ENCODE results near the gene GABRR1. TPM values are rescaled to one million over a fixed set of nuclear protein-coding genes. Genes with fewer than 3 reads are reported as not detected.

The GABRR1 gene
- total RNA-seq: not detected

GRCh38 chr6:89217299-89217910, at the start of gene GABRR1:
TSS of gene GABRR1 (minus strand) at chr6:89217358. CDS start at chr6:89217322, 36 bp downstream.
- DNase-seq (no peak), ATAC-seq (replicated peaks in 1 of 2) (no peak)
- H3K4me1 Mint-ChIP-seq (ENCODE audit: low read depth): no peaks in the 10 kb centered on the region
- H3K9me3 Mint-ChIP-seq: no peaks in the 10 kb centered on the region
- no peak within 1 kb of the TSS for H3K27ac Mint-ChIP-seq
- no peak within 1 kb of the TSS for H3K4me3 Mint-ChIP-seq
- peaks cover 9% of the 10 kb centered on the region for H3K27me3 Mint-ChIP-seq (ENCODE audit: low read depth)
- no peaks in the 10 kb centered on the region for H3K36me3 Mint-ChIP-seq (ENCODE audit: insufficient read depth in 2 of 2)

DNA sequence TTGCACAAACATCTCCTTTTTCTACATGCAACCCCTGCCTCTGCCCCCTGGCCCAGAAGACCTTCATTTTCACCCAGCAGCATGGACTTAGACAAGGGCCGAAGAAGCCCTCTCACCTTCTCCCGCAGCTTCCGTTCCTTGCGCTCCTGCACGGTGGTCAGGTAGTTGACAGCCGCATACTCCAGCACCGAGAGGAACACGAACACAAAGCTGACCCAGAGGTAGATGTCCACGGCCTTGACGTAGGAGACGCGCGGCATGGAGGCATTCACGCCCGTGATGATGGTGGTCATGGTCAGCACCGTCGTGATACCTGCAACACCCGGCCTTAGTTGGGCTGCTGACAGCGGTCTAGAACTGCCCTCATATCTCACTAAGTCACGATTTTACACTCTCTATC, 47.1 kb upstream of the GABRR1 start:
- Mint-ChIP-seq H3K4me3 (no peak overlapping the region), H3K27ac (no peak overlapping the region), H3K36me3 (ENCODE audit: insufficient read depth in 2 of 2) (no peaks in the 10 kb centered on the region), H3K27me3 (ENCODE audit: low read depth) (no peaks in the 10 kb centered on the region), H3K4me1 (ENCODE audit: low read depth) (peaks cover 7% of the 10 kb centered on the region), H3K9me3 (no peaks in the 10 kb centered on the region)
- no peak for ATAC-seq (replicated peaks in 1 of 2)
- DNase-seq: no peak

DNA sequence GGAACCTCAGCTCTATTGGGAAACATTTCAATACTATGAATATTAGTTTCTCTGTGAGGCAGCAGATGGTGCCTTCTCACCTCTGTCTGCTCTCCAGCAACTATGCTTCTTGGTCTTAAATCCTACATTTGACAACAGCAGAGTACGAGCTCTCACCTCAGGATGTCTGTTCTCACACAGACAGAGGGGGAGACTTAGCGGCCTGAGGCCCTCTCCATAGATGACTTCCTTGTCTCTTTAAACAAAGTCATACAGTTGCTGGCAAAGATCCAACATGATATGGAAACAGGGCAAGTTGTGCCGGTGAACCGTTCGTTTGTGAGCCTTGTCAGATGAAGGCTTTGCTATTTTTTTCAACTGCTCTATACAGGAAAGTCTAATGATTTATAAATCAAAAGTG, 43.7 kb upstream of the GABRR1 start:
- Mint-ChIP-seq H3K27ac (no peak overlapping the region), H3K9me3 (no peaks in the 10 kb centered on the region), H3K4me3 (no peak overlapping the region), H3K36me3 (ENCODE audit: insufficient read depth in 2 of 2) (no peaks in the 10 kb centered on the region), H3K4me1 (ENCODE audit: low read depth) (peaks cover 7% of the 10 kb centered on the region), H3K27me3 (ENCODE audit: low read depth) (no peaks in the 10 kb centered on the region)
- DNase-seq (no peak), ATAC-seq (replicated peaks in 1 of 2) (no peak)

DNA sequence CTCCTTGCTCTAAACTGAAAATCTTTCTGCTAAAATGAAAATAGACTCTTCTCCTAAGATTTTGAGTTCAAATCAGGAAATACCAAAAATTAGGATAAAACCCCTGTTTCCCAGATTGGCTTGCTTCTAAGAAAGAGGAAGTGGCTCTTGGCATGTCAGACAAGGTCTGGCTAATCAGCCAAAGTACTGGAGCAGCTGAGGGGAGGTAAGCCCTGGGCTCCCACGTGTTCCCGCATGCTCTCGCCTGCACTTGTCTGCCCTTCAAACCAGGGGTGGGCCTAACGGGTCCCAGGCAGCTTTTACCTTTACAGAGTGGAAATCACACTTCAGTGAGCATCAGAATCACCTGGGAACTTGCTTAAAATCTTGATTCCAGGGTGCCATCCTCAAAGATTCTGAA, 43.2 kb upstream of the GABRR1 start:
- H3K4me3 Mint-ChIP-seq: no peak overlapping the region
- no peak for DNase-seq
- ATAC-seq (replicated peaks in 1 of 2): no peak

GRCh38 chr6:89258912-89259311, 41.8 kb upstream of the GABRR1 start:
- Mint-ChIP-seq H3K27ac (no peak overlapping the region), H3K9me3 (no peaks in the 10 kb centered on the region), H3K4me1 (ENCODE audit: low read depth) (peaks cover 7% of the 10 kb centered on the region), H3K27me3 (ENCODE audit: low read depth) (no peaks in the 10 kb centered on the region), H3K4me3 (no peak overlapping the region), H3K36me3 (ENCODE audit: insufficient read depth in 2 of 2) (no peaks in the 10 kb centered on the region)
- DNase-seq (no peak), ATAC-seq (replicated peaks in 1 of 2) (no peak)

More for the DNA sequence above, 43.2 kb upstream of the GABRR1 start:
- Mint-ChIP-seq H3K27ac (no peak overlapping the region), H3K4me1 (ENCODE audit: low read depth) (peaks cover 7% of the 10 kb centered on the region), H3K36me3 (ENCODE audit: insufficient read depth in 2 of 2) (no peaks in the 10 kb centered on the region), H3K9me3 (no peaks in the 10 kb centered on the region), H3K27me3 (ENCODE audit: low read depth) (no peaks in the 10 kb centered on the region)

GRCh38 chr6:89257781-89258180, 40.6 kb upstream of the GABRR1 start:
- ATAC-seq (replicated peaks in 1 of 2) (no peak), DNase-seq (no peak)
- no peak overlapping the region for H3K4me3 Mint-ChIP-seq
- H3K9me3 Mint-ChIP-seq: no peaks in the 10 kb centered on the region
- H3K27ac Mint-ChIP-seq: no peak overlapping the region
- peaks cover 7% of the 10 kb centered on the region for H3K4me1 Mint-ChIP-seq (ENCODE audit: low read depth)
- no peaks in the 10 kb centered on the region for H3K27me3 Mint-ChIP-seq (ENCODE audit: low read depth)
- H3K36me3 Mint-ChIP-seq (ENCODE audit: insufficient read depth in 2 of 2): no peaks in the 10 kb centered on the region

- H3K9me3 Mint-ChIP-seq: no peaks in the 10 kb centered on the region
- ATAC-seq (replicated peaks in 1 of 2) (no peak), DNase-seq (no peak)
- peaks cover 7% of the 10 kb centered on the region for H3K4me1 Mint-ChIP-seq (ENCODE audit: low read depth)
- H3K4me3 Mint-ChIP-seq: no peak overlapping the region
- no peaks in the 10 kb centered on the region for H3K36me3 Mint-ChIP-seq (ENCODE audit: insufficient read depth in 2 of 2)
- no peaks in the 10 kb centered on the region for H3K27me3 Mint-ChIP-seq (ENCODE audit: low read depth)
- H3K27ac Mint-ChIP-seq: no peak overlapping the region
Measured at GRCh38 chr6:89257346-89257745, 40.2 kb upstream of the GABRR1 start.

GRCh38 chr6:89255417-89255816, 38.3 kb upstream of the GABRR1 start:
- no peaks in the 10 kb centered on the region for H3K36me3 Mint-ChIP-seq (ENCODE audit: insufficient read depth in 2 of 2)
- no peak for DNase-seq
- no peaks in the 10 kb centered on the region for H3K4me1 Mint-ChIP-seq (ENCODE audit: low read depth)
- no peaks in the 10 kb centered on the region for H3K9me3 Mint-ChIP-seq
- no peak overlapping the region for H3K27ac Mint-ChIP-seq
- no peaks in the 10 kb centered on the region for H3K27me3 Mint-ChIP-seq (ENCODE audit: low read depth)
- ATAC-seq (replicated peaks in 1 of 2): no peak
- no peak overlapping the region for H3K4me3 Mint-ChIP-seq

GRCh38 chr6:89254569-89254968, 37.4 kb upstream of the GABRR1 start:
- Mint-ChIP-seq H3K4me1 (ENCODE audit: low read depth) (no peaks in the 10 kb centered on the region), H3K27ac (no peak overlapping the region), H3K9me3 (no peaks in the 10 kb centered on the region), H3K36me3 (ENCODE audit: insufficient read depth in 2 of 2) (no peaks in the 10 kb centered on the region), H3K4me3 (no peak overlapping the region), H3K27me3 (ENCODE audit: low read depth) (no peaks in the 10 kb centered on the region)
- DNase-seq (no peak), ATAC-seq (replicated peaks in 1 of 2) (no peak)

GRCh38 chr6:89252907-89253306, 35.7 kb upstream of the GABRR1 start:
- Mint-ChIP-seq H3K9me3 (no peaks in the 10 kb centered on the region), H3K4me3 (no peak overlapping the region), H3K27ac (no peak overlapping the region), H3K4me1 (ENCODE audit: low read depth) (no peaks in the 10 kb centered on the region), H3K36me3 (ENCODE audit: insufficient read depth in 2 of 2) (no peaks in the 10 kb centered on the region), H3K27me3 (ENCODE audit: low read depth) (no peaks in the 10 kb centered on the region)
- DNase-seq (no peak), ATAC-seq (replicated peaks in 1 of 2) (no peak)

DNA sequence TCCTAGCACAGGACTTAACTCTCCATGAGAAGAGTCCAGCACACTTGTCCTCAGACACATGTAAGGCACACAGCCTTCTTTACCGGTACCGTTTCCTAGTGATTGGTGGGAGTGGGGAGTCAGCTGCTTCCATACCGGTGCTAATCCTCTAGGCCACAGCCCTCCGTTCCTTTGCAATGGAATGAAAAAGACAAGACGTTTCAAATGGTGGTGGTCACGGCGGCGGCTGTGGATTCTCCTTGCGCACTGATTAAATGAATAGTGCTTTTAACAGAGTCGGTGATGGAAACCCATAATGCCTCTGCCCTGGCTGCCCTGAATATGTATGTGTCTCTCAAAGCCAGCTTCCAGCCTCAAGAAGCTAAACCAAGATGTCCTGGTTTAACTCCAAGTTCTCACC, 34.8 kb upstream of the GABRR1 start:
- DNase-seq (no peak), ATAC-seq (replicated peaks in 1 of 2) (no peak)
- Mint-ChIP-seq H3K27me3 (ENCODE audit: low read depth) (no peaks in the 10 kb centered on the region), H3K4me1 (ENCODE audit: low read depth) (no peaks in the 10 kb centered on the region), H3K36me3 (ENCODE audit: insufficient read depth in 2 of 2) (no peaks in the 10 kb centered on the region), H3K9me3 (no peaks in the 10 kb centered on the region), H3K4me3 (no peak overlapping the region), H3K27ac (no peak overlapping the region)

GRCh38 chr6:89251170-89251569, 34.0 kb upstream of the GABRR1 start:
- H3K27me3 Mint-ChIP-seq (ENCODE audit: low read depth): no peaks in the 10 kb centered on the region
- no peak overlapping the region for H3K4me3 Mint-ChIP-seq
- no peaks in the 10 kb centered on the region for H3K36me3 Mint-ChIP-seq (ENCODE audit: insufficient read depth in 2 of 2)
- ATAC-seq (replicated peaks in 1 of 2): no peak
- DNase-seq: no peak
- H3K27ac Mint-ChIP-seq: no peak overlapping the region
- H3K9me3 Mint-ChIP-seq: no peaks in the 10 kb centered on the region
- no peaks in the 10 kb centered on the region for H3K4me1 Mint-ChIP-seq (ENCODE audit: low read depth)

- Mint-ChIP-seq H3K27ac (no peak overlapping the region), H3K36me3 (ENCODE audit: insufficient read depth in 2 of 2) (no peaks in the 10 kb centered on the region), H3K4me3 (no peak overlapping the region), H3K9me3 (no peaks in the 10 kb centered on the region), H3K4me1 (ENCODE audit: low read depth) (no peaks in the 10 kb centered on the region), H3K27me3 (ENCODE audit: low read depth) (no peaks in the 10 kb centered on the region)
- DNase-seq (no peak), ATAC-seq (replicated peaks in 1 of 2) (no peak)
Measured at GRCh38 chr6:89250239-89250638, 33.1 kb upstream of the GABRR1 start.

- ATAC-seq (replicated peaks in 1 of 2): no peak
- no peak for DNase-seq
- no peaks in the 10 kb centered on the region for H3K27me3 Mint-ChIP-seq (ENCODE audit: low read depth)
- H3K27ac Mint-ChIP-seq: no peak overlapping the region
- H3K9me3 Mint-ChIP-seq: no peaks in the 10 kb centered on the region
- peaks cover 8% of the 10 kb centered on the region for H3K4me1 Mint-ChIP-seq (ENCODE audit: low read depth)
- no peak overlapping the region for H3K4me3 Mint-ChIP-seq
- no peaks in the 10 kb centered on the region for H3K36me3 Mint-ChIP-seq (ENCODE audit: insufficient read depth in 2 of 2)
Measured at GRCh38 chr6:89244241-89244985, 27.3 kb upstream of the GABRR1 start.
